ENCODE data around the gene SYT1.

The SYT1 gene

DNA sequence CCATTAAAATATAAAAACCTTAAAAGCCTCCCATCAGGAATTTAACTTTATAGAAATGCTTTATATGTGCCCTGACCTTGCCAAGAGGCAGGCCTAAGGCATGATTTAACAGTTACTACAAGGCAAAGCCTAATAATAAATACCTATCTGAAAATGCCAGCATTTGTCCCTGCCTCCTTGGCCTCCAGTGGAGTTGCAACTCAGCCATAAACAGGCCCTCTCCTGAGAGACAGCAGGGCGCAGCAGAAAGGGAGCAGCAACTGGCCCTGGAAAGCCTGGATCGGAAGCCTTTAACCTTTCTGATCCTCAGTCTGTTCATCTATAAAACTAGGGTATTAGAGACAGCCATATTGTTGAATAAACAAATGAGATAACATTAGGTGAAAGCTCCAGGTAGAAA lies 501.8 kb downstream of the SYT1 start:
- DNase-seq, result no peak

DNA sequence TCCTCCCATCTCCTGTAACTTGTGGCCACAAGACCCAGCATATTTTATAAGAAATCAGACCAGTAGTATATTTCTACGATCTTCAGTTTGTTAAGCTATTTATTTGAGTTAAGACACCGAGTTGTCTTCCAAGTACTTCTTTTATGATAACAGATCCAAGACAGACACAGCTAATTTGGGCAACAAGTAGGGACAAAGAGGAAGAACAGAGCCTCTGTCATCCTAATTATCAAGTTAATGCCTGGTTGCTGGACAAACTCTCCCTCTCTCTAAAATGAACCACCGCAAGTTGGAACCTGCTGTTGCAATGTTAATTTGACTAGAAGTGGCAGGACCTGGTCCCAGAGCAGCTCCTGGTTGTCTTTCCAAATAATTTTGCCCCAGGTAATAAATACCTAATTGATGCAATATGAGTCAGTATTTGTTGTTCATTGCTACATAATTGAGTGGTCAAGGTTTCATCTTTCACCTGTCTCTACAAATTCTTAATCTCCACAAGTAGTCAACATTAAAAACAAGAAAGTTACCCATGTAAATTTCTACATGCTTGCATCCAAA lies 502.5 kb downstream of the SYT1 start:
- DNase-seq, result no peak

DNA sequence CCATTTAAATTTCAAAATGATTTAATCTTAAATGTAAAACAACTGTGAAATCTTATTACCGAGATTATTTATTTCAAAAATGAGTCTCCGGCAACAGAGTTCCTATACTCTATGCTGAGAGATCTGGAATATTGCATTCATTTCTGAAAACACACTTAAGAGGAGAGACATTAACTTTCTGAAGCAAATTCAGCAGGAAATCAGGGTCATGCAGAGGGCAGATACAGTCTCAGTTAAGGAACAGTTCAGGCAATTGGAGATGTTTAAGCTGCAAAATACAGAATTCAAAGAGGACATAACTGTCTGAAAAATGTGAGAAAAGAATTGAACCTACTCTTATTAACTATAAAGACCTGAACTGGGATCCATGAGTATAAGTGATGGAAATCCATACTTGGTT lies 505.4 kb downstream of the SYT1 start:
- DNase-seq, result no peak

DNA sequence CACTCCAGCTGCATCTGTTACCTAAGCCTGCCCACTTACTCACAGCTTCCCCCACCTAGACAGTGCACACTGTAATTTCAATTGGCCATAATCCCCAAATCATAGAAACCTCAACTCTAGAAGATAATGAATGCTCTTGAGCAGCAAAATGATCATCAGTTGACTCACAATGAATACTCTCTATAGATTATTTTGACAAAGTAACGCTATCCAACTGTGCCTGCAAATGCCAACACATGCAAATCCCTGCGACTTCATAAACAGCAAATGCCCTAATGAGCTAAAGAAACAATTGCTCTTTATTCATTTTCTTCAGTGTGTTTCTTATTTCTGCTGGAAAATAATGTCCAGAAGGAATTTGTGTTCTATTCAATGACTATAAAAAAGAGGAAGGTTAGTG lies 506.7 kb downstream of the SYT1 start:
- peak in 1 of 2 experiments; percentile 18 for DNase-seq

DNA sequence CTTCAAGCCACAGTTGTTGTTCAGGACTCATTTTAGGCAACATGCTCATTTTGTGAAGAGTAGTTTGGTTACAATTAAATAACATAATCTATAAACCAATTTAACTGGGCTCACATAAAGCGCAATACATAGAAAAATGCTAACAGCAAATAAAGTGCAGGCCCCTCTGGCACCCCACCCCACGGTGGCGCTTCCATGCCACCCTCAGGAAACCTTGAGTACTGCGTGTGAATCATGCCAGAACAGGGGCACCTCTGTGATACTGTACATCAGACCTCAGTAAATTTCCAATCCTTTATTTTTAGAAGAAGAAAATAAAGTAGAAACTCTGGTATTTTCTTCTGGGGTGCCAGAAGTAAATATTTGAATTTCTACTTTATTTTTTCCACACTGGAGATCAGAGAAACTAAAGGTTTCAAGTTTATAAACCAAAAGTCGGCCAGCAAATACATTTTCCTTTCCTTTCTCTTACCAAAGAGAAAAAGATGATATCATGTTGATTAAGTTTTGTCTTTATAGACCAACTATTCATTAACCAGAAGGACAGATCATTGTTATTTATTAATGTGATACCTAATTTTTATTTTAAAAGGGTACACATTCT lies 509.4 kb downstream of the SYT1 start:
- DNase-seq, result peak in 1 of 2 experiments; percentile 36

DNA sequence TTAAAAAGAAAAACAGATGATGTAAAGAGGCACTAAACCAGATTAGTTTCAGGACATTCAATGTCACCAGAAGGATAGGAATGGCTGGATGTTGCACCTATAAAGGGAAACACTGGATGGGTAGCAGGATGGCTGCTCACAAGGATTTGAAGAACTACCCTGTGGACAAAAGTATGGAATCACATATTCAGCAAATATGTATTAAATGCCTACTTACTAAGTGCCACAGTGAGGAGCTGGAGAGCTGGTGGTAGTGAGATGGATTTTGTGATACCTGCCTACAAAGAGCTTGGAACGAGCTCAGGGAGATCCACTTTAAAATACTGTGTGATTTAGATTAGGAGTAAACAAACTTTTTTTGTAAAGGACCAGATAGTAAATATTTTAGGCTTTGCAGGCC lies 510.0 kb downstream of the SYT1 start:
- DNase-seq, result no peak

DNA sequence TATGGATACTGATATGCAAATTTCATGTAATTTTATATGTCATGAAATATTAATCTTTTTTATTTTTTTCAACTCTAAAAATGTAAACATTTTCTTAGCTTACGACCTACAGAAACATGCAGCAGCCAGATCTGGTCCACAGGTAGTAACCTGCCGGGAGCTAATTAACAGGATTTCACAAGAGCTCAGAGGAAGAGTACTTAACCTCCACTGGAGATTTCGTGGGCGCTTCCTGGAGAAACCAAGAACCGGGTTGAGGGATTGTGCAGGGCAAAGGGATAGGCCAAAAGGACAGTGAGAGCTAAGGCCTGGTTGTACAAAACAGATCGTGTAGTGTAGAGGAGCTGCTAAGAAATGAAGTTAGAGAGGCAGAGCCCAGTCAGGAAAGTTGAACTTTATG lies 510.5 kb downstream of the SYT1 start:
- no peak for DNase-seq

DNA sequence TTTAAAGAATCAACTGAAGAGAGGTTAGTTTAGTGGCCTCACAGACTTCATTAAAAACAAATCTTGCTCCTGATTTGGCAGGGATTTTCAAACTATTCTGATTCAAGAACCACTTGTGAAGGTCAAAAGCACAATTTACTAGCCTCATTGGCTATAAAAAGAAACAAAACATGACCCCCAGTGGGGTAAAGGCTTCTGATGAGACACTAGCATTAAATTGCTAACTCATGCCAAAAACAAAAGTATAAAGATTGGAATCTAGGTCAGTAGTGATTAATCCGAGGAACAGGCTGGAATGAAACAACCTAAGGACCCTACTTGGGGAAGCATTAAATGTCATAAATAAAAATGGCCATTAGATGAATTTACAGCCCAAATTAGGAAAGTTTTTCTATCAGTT lies 513.9 kb downstream of the SYT1 start:
- no peak for DNase-seq

DNA sequence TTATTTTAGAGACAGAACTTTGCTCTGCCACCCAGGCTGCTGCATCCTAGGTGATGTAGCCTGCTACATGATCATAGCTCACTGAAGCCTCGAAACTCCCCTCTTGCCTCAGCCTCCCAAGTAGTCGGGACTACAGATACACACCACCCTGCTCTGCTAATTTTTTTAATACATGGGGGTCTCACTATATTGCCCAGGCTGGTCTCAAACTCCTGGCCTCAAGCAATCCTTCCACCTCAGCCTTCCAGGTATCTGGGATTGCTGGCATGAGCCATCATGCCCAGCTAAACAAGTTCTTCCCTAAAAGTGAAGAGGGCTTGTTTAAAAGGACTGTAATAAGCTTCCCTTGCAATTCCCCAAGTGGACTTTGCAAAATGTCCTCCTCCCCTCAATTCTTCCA lies 515.8 kb downstream of the SYT1 start:
- no peak for DNase-seq

DNA sequence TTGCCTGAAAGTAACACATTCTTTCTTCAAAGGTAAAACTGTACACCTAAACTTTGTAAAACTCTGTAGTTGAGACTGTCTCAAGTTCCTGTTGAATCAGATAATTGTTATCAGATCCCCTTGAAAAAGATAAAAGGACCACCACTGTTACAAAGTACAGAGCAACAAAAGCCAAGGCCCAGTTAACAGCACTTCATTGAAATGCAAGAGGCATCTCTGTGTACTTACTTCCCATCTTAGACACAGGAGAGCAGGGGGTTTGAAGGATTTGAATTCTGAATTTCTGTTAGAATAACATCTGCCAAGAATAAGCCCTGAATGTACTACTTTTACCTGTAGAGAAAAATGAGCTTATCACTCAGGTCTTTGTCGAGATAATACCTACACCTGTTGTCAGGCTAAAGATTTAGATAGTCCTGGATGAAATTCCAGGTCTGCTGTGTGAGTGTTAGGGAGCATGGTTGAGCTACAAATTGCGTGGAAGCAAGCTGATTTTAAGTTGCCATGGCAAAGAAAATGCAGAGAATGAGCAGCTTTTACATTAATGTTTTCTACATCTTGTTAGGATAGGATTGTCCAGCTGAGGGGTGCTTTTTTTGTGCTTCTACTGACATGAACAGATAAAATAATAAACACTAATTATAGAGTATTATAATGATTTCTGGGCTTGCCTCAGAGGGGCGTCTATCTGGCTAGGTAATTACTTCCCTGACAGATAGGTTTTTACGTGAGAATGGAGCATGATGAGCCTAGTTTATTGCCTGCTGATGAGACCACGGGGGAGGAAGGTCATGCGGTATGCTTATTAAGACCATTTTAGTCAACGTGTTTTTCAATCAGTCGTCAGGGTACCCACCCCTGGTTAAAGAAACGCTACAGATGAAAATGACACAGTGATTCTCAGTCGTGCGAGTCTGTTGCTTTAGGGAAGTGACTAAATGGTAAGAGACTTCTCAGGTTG lies 517.0 kb downstream of the SYT1 start:
- no peak for DNase-seq

DNA sequence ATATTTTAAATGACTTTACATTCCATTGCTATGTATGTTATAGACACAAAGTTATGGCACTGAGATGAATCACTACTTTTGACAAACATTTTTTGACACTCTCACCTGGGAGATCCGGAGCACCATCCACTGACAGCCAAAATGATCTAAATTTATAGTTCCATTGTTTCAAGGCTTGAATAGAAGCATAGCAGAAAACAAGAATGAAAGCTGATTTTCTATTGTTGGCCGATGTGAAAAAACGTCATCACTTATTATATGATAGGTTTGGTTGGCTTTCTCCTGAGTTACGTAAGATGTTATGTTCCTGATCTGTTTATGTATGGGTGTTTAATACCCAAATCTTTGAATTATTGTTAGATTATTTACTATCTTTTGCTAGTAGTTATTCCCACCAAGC lies 520.0 kb downstream of the SYT1 start:
- no peak for DNase-seq

DNA sequence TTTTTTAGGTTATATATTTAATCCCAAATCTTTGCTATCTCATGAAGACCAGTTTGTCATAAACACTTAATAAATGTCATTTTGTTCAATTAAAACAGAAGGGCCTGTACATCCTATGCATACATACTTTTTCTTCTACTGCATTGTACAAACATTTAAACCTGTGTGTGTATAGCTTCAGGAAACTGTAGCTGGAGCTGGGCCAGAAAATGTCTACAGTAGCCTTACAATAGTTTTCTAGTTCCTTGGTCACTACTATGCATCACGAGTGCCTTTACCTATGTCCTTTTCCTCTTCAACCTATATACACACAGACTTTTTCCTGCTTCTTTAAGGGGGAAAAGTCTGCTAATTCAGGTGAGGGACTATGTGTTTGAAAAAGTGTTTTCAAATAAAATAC lies 523.4 kb downstream of the SYT1 start:
- no peak for DNase-seq

DNA sequence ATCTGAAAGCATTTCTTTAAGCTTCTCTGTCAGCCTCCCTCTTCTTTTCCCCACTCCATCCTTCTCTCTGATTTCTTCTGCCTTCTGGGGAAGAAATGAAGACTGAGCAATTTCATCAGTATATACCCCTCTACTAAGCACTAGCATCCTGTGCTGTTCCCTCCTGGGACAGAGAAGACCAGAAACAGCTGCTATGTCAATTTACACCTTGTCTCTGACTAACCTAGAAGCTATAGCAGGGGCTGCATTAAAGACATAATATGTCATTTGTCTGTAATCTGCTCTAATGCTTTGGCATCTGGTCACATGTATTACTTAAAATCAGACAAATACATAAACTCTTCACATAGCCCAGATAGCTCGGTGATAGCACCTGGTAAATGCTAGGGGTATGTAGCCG lies 529.3 kb downstream of the SYT1 start:
- DNase-seq, result peak in 1 of 2 experiments; percentile 69

DNA sequence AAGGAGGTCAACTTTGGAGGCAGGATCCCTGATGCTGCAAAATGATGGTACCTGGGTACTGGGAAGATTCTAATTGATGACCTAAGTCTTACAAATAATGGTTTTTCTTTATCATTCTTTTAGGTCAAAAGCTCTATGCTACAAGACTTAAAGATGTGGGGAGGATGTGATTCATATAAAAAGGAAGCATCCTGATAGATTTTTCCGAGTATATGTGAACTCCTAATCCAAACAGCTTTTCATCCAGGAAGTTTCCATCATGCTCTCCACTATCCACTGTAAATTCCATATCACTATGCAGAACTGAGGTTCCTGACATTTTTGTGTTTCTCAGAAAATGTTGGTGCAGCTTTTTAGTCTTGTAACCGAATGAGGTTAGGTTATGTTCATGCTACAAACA lies 533.0 kb downstream of the SYT1 start:
- no peak for DNase-seq

DNA sequence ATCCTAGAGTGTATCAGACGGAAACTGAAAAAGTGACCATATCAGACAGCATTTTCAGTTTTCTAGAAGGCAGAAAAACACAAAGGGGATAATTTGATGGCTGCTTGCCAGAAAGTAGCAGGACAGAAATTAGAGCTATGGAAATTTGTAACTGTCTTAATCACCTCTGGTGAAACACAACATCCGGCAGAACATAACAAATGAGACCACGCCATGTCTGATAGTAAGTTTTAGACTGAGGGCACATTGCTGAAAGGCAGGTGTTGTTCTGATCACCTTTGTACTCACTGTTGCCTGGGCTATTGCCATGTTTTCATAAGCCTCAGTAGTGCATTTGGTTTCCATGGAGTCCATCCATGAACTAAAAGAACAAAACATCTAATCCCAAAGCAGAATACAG lies 535.9 kb downstream of the SYT1 start:
- no peak for DNase-seq

DNA sequence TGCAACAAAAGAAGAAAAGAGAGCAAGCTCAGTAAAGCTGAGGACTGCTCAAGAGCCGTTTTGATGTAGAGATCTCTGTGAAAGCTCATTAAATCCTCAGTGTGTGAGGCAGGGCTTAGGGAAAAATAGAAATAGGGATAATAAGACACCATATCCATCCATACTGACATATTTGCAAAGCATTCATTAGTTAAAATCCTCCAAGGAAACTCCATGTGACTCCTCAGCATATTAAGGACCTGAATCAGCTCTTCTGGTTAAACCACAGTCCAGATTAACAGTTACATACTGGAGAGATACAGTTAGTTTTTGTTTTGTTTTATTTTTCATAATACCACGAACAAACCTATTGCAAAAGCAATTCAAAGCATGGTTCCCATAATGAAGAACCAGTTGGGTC lies 538.0 kb downstream of the SYT1 start:
- DNase-seq, result no peak

DNA sequence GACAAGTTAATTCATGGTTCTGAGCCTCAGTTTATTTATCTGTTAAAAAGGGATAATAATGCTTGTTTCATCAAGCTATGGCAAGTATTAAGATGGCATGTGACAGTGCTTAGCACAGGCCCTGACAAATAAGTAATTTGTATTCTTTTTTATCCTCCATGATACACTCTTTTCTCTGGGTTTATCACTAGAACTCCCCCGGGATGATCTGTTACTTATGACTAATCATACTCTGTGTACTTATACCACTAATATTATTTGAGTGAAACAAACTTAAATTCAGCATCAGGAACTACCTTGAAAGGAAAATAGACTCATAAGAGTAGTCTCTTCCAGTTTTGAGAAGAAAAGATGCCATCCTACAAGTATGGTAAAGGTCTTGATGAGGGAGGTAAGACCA lies 542.4 kb downstream of the SYT1 start:
- DNase-seq, result no peak

DNA sequence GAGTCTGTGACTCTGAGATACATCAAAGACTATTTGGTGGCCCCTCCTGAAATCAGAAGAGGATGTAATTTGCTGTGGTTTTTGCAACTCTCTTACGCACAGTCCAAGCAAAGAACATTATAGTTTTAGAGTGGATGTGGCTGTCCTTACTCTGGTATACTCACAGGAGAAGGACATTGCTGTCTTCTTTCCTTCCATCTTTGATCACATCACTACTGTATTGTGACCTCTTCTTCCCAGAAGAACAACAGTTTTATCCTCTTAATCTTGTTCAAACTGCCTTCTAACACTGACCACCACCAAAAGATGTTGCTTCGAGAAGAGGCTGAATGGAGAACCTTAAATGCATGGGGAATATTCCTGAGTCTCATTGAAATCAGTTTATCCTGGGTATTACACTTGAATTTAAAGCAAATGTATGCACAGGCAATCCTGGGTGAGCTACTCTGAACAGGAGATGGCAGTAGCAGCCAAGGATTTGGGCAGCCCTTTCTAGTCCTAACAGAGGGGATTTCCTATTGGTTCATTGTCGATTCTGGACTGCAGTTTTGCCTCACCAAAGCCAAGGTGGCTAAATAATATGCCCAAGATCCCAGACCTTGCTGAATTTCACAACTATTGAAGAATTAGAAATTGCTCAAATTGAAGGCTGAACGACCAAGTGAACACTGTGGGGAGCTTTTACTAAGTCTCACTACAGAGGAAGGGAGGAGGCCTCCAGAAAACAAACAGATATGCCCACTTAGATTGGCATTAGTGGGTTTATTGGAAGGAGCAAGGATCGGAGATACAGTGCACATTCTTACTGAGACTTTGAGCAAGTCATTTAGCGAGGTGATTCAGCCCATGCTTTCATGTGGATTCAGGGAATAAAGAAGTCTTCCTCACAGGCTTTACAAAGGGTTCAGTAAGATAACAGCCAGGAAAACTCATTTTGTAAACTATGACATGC lies 543.4 kb downstream of the SYT1 start:
- peak; percentile 19 to 51 for DNase-seq

DNA sequence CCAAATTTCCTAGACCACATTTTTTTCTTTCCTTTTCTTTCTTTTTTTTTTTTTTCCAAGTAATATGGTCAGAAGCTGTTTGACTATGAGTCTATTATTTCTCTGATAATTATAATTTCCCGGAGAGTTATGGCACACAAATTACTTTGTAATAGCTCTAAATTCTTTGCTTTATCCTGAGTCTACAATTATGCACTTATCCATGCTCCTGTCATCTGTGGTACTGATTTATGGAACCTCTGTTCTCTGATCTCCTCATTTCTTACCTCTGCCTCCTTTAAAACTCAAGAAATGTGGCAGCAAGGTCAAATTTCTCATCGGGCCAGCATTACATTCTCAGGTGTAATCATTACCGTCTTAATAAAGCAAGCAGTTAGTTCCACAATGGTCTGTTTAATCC lies 544.1 kb downstream of the SYT1 start:
- no peak for DNase-seq

DNA sequence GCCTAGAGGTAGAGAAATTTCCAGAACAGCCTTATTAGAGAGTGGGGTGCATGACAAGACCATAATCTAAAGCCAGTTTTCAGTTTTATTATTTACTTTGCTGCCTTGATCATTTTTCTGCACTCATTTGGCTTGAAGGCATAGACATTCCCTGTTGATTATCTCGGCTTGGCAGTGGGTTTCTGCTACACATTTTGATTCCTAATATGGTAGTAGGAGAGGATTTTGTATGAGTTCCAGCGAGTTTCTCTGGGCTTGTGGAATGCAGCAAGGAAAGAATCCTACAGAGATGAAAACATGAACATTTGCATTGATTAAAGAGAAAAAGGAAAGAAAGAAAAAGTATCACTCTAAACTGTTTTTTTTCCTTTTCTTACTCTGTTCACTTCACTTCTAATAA lies 545.0 kb downstream of the SYT1 start:
- DNase-seq, result no peak

DNA sequence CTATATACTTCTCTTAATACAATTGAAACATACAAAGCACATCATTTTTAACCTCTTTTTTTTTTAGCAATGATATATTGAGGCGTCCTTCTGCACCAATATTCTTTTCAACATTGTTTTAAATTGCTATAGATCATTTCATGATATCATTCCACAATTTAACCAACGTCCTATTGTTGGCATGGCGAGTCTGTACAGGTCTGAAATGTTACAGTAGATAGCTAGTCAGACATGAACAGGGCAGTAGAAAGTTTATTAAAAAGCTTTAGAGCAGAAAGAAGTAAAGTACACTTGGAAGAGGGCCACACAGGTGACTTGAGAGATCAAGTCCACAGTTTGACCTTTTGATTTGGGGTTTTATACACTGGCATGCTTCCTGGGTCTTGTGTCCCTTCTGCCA lies 547.2 kb downstream of the SYT1 start:
- DNase-seq, result no peak

DNA sequence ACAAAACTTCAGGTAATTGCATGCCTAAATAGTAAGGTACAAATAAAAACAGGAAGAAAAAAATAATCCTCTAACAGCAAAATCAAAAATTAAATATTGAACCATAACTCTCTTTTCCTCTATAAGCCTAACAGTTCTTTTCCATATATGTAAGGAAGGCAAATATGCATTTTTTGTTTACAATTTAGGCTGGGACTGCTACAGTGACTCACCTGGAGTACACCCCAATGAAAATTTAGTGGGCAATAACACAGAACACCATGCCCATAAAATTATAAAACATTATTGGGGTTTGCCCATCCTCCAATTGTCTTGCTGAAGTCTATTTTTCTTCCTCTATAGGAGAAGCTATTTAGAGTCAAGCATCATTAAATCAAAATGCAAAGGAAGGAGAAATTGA lies 549.2 kb downstream of the SYT1 start:
- no peak for DNase-seq

DNA sequence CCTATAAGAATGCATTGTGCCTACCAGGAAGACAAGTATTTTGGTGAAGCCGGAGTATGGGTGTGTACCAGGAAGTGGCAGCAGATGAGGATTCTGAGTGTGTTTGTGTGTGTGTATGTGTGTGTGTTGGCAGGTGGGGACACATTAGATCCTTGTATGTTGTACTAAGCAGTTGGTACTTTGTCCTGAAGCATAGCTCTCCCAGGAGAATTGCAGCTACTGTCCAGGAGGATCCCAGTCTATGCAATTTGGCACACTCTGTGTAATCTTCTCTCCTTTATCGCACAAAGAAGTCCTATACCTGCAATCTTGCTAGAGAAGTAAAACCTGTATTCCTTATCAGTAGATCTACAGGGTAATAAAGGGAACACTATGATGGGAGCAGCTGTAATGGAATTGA lies 549.7 kb downstream of the SYT1 start:
- DNase-seq, result no peak

Measured in NCI-H524 (cell line).